Measurements from ENCODE around the gene ZBP1. TPM values are rescaled to one million over a fixed set of nuclear protein-coding genes. Genes with fewer than 3 reads are reported as not detected.

The ZBP1 gene
- total RNA-seq, 1 experiment from 2014 or later, result not detected

DNA sequence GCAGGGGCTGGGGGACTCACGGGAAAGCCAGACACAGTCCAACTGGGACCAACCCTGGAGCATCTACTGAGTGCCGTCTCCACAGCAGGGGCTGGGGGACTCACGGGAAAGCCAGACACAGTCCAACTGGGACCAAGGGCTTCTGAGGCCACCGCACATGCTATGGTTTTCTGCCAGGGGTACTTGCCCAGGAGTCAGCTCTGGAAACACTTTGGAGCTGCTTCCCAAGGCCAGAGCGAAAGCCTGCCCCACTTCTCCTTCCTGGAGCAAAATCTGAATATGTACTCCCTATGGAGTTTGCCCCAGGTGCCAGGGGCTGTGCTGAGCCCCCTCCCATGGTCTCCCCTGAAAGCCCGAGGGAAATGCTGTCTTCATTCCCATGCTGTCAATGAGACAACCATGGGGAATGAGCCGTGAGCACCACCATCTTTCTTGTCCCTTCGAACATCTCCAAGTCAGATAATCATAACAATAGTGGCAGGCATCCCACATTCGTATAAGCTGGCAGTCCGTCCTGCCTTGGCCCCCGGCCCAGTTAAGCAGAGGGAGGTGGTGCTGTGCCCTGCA is 40.8 kb downstream of the ZBP1 start:
- H3K9me3 ChIP-seq, result no peaks in the 10 kb centered on the region
- H3K4me3 ChIP-seq (ENCODE audit: low read depth, low read length), result no peak overlapping the region
- no peaks in the 10 kb centered on the region for H3K4me1 Mint-ChIP-seq (ENCODE audit: low read depth, unreplicated experiment)
- H3K9me3 Mint-ChIP-seq (ENCODE audit: unreplicated experiment), result no peaks in the 10 kb centered on the region
- H3K4me1 ChIP-seq, result no peaks in the 10 kb centered on the region
- no peaks in the 10 kb centered on the region for H3K36me3 Mint-ChIP-seq (ENCODE audit: insufficient read depth, unreplicated experiment)
- H3K4me3 Mint-ChIP-seq (ENCODE audit: unreplicated experiment), result no peak overlapping the region
- intact Hi-C loops (cut with micrococcal nuclease; ENCODE audit: unreplicated experiment), result no loop called here
- no TSS peak for BruUV-seq (replicated peaks)
- peaks cover 8% of the 10 kb centered on the region for H3K27me3 Mint-ChIP-seq (ENCODE audit: insufficient read depth, unreplicated experiment)
- H3K27me3 ChIP-seq (replicated peaks; ENCODE audit: control insufficient read depth, insufficient read depth, low read length), result no peaks in the 10 kb centered on the region; the same call in 1 of the 2 replicates
- TF ChIP-seq, protein P1, sequence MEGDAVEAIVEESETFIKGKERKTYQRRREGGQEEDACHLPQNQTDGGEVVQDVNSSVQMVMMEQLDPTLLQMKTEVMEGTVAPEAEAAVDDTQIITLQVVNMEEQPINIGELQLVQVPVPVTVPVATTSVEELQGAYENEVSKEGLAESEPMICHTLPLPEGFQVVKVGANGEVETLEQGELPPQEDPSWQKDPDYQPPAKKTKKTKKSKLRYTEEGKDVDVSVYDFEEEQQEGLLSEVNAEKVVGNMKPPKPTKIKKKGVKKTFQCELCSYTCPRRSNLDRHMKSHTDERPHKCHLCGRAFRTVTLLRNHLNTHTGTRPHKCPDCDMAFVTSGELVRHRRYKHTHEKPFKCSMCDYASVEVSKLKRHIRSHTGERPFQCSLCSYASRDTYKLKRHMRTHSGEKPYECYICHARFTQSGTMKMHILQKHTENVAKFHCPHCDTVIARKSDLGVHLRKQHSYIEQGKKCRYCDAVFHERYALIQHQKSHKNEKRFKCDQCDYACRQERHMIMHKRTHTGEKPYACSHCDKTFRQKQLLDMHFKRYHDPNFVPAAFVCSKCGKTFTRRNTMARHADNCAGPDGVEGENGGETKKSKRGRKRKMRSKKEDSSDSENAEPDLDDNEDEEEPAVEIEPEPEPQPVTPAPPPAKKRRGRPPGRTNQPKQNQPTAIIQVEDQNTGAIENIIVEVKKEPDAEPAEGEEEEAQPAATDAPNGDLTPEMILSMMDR (IDR thresholded peaks at IDR 0.05; ENCODE audit: insufficient read depth in 1 of 2, low read depth in 1 of 2, low read length in 1 of 2, severe bottlenecking in 1 of 2, unreplicated experiment in 1 of 2), result no peak
- ChIA-PET POLR2A (no interaction called here), CTCF (interaction anchor here (0.6 to 1.1 kb wide), 2 partner anchors 15 to 659 kb away, joined by 3 read pairs; no protein-coding TSS in a partner anchor)
- H3K27ac Mint-ChIP-seq (ENCODE audit: unreplicated experiment), result no peak overlapping the region
- no peak for DNase-seq
- H3K36me3 ChIP-seq (ENCODE audit: control insufficient read depth, insufficient read depth, low read length), result no peaks in the 10 kb centered on the region

DNA sequence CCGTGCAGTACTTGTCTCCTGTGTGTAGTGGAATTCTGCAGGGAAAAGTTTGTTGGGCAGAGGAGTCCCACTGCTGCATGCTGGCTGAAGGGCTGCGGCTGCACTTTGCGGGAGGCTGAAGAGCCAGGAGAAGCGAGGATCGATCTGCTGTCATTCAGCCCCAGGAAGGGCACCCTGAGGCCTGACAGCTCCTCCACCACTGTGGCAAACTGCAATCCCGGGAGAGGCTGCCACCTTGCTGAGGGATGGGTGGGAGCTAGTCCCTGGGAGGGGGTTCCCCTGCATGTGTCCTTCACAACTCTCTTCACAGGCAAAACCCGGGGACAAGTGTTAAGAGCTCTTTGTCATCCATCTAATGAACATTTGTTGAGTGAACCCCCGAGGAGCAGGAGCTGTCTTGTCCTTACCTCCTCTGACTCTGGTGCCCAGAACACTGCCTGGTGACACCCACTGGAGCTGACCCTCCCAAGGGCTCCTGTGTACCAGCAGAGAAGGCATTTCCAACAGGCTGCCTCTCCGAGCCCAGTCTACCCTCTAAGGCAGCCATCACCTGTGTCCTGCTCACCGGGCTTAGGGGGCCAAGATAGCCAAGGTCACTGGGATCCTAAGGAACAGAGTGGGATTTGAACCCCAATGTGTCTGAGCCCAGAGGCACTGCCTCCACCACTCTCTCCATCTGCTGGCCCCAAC is 41.6 kb downstream of the ZBP1 start:
- intact Hi-C loops (cut with micrococcal nuclease; ENCODE audit: unreplicated experiment), result no loop called here
- no peak for DNase-seq
- Histone ChIP-seq H3K9me3 (no peaks in the 10 kb centered on the region), H3K4me1 (no peaks in the 10 kb centered on the region), H3K4me3 (ENCODE audit: low read depth, low read length) (no peak overlapping the region), H3K27me3 (replicated peaks; ENCODE audit: control insufficient read depth, insufficient read depth, low read length) (no peaks in the 10 kb centered on the region; the same call in 1 of the 2 replicates), H3K36me3 (ENCODE audit: control insufficient read depth, insufficient read depth, low read length) (no peaks in the 10 kb centered on the region)
- Mint-ChIP-seq H3K27ac (ENCODE audit: unreplicated experiment) (no peak overlapping the region), H3K36me3 (ENCODE audit: insufficient read depth, unreplicated experiment) (no peaks in the 10 kb centered on the region), H3K4me1 (ENCODE audit: low read depth, unreplicated experiment) (no peaks in the 10 kb centered on the region), H3K4me3 (ENCODE audit: unreplicated experiment) (no peak overlapping the region), H3K9me3 (ENCODE audit: unreplicated experiment) (no peaks in the 10 kb centered on the region), H3K27me3 (ENCODE audit: insufficient read depth, unreplicated experiment) (peaks cover 8% of the 10 kb centered on the region)
- ChIA-PET CTCF (interaction anchor here (1.1 kb wide), 1 partner anchor 14 kb away, joined by 3 read pairs; no protein-coding TSS in a partner anchor), POLR2A (no interaction called here)
- BruUV-seq (replicated peaks), result no TSS peak
- TF ChIP-seq, protein P1 (IDR thresholded peaks at IDR 0.05; ENCODE audit: insufficient read depth in 1 of 2, low read depth in 1 of 2, low read length in 1 of 2, severe bottlenecking in 1 of 2, unreplicated experiment in 1 of 2), result no peak

DNA sequence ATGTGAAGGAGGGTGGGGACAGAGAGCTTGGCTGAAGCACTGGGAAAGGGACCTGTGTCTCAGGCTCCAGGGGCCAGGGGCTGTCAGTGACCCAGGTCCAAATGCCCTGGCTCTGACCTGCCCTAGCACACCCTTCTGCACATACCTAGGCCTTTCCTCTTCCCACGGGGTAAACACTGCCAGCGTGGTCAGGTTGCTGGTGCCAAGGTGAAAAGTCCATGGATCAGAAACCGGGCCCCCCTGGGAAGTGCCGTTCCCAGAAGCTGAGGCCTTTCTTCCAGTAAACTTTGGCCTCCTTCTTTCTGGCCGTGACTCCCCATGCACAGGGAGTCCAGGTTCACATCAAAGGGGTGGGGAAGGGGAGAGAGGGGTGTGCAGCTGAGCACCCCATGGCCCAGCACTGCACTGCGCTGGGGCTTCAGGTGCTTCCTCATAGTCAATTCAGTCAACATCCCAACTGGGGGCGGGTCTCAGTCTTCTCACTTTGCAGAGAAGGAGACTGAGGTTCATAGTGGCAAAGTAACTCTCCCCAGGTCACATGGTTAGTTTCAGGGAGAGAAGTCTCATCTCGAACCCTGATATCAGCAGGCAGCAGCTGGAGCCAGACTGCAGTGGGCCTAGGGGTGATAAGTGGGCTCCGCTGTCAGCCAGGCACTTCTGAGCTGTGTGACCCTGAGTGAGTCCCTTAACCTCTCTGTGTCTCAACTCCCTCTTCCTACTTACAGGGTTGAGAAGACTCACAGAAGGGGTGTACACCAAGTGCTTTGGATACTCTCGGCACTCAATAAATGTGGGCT is 42.3 kb downstream of the ZBP1 start:
- intact Hi-C loops (cut with micrococcal nuclease; ENCODE audit: unreplicated experiment), result no loop called here
- no peak overlapping the region for H3K4me3 Mint-ChIP-seq (ENCODE audit: unreplicated experiment)
- Histone ChIP-seq H3K4me1 (no peaks in the 10 kb centered on the region), H3K27me3 (replicated peaks; ENCODE audit: control insufficient read depth, insufficient read depth, low read length) (no peaks in the 10 kb centered on the region; the same call in 1 of the 2 replicates), H3K9me3 (no peaks in the 10 kb centered on the region), H3K36me3 (ENCODE audit: control insufficient read depth, insufficient read depth, low read length) (no peaks in the 10 kb centered on the region), H3K4me3 (ENCODE audit: low read depth, low read length) (no peak overlapping the region)
- no peaks in the 10 kb centered on the region for H3K36me3 Mint-ChIP-seq (ENCODE audit: insufficient read depth, unreplicated experiment)
- no peaks in the 10 kb centered on the region for H3K9me3 Mint-ChIP-seq (ENCODE audit: unreplicated experiment)
- no peak for DNase-seq
- ChIA-PET POLR2A (no interaction called here), CTCF (no interaction called here)
- no peak overlapping the region for H3K27ac Mint-ChIP-seq (ENCODE audit: unreplicated experiment)
- no TSS peak for BruUV-seq (replicated peaks)
- H3K4me1 Mint-ChIP-seq (ENCODE audit: low read depth, unreplicated experiment), result no peaks in the 10 kb centered on the region
- H3K27me3 Mint-ChIP-seq (ENCODE audit: insufficient read depth, unreplicated experiment), result peaks cover 8% of the 10 kb centered on the region
- TF ChIP-seq, protein P1 (IDR thresholded peaks at IDR 0.05; ENCODE audit: insufficient read depth in 1 of 2, low read depth in 1 of 2, low read length in 1 of 2, severe bottlenecking in 1 of 2, unreplicated experiment in 1 of 2), result no peak
